Stimulated activated CD8-positive, alpha-beta memory T cell treated with anti-CD3 and anti-CD28 coated beads, Interleukin-2, amount 100 ng/mL, for 1 hour (primary cell): ENCODE measurements around the gene MYOD1.

Source experiments
- DNase-seq, 2 donors: peaks; one replicate each; pipeline ENCODE4 v3.0.0-alpha.2; 2020; ENCODE audit warnings: low read depth in 2 of 2

MYOD1 gene

DNA sequence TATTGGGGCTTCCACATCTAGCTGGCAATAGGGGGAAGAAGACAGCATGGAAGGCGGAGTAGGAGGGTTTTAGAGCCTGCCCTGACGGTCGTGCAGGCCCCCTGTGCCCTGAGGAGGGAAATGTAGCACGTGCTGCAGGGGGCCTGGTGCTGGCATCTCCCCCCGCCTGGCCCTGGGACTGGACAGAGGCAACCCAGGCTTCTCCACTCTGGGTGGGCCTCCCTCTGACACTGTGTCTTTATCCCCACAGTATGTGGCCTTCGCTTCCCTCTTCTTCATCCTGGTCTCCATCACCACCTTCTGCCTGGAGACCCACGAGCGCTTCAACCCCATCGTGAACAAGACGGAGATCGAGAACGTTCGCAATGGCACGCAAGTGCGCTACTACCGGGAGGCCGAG, 52.0 kb downstream of the MYOD1 start:
- no peak for DNase-seq
